HEK293 (cell line): ENCODE measurements around the gene DAO.

Experiments used
- CTCF ChIA-PET: fragments of 350-600 bp; formaldehyde crosslinking; extraction: SDS; loops from one replicate; lab custom pipeline; 2021; ENCODE audit warnings: antibody characterized with exemption; lab: Yijun Ruan, JAX
- POLR2A ChIA-PET: fragments of 300-600 bp; formaldehyde crosslinking; extraction: SDS; loops from one replicate; lab custom pipeline; 2020; ENCODE audit warnings: antibody characterized with exemption, inconsistent platforms; lab: Yijun Ruan, JAX
- H3K27ac ChIP-seq: fragments of 200-500 bp; sonication (Bioruptor generic); 2 replicates; pipeline ENCODE4 v1.5.1; 2014; ENCODE audit warnings: low read depth, low read length, control low read depth, inconsistent platforms; ENCODE audit errors: extremely low read depth
- H3K36me3 ChIP-seq, 2 experiments: fragments of 200-500 bp in 1 of 2; sonication (Bioruptor generic) in 1 of 2; 1 replicate in 1 of 2; 2 replicates in 1 of 2; pipeline ENCODE4 v1.5.1; 2014 to 2017; ENCODE audit warnings: inconsistent platforms in 2 of 2, low read length in 2 of 2; ENCODE audit not compliant: control insufficient read depth in 2 of 2, insufficient read depth in 1 of 2
- H3K4me1 ChIP-seq: fragments of 200-500 bp; sonication (Bioruptor generic); 2 replicates; pipeline ENCODE4 v1.5.1; 2014; ENCODE audit warnings: mild to moderate bottlenecking, low read length, inconsistent platforms; ENCODE audit not compliant: control insufficient read depth, insufficient read depth
- H3K4me3 ChIP-seq: 2 replicates; pipeline ENCODE4 v1.5.1; 2011; ENCODE audit warnings: low read depth, mild to moderate bottlenecking, control low read depth, low read length, moderate library complexity
- H3K9me3 ChIP-seq: fragments of 200-500 bp; sonication (Bioruptor generic); 2 replicates; pipeline ENCODE4 v1.5.1; 2014; ENCODE audit warnings: low read depth, low read length, inconsistent platforms; ENCODE audit not compliant: control insufficient read depth, insufficient read depth
- EGR2 ChIP-seq: fragments of 450-650 bp; formaldehyde crosslinking; IDR thresholded peaks from 2 replicates; pipeline ENCODE4 v1.5.1; 2016; ENCODE audit warnings: low read depth, missing biosample characterization, missing genetic modification characterization
- GFI1B ChIP-seq: fragments of 450-650 bp; formaldehyde crosslinking; IDR thresholded peaks from 2 replicates; pipeline ENCODE4 v1.5.1; 2016; ENCODE audit warnings: missing biosample characterization, missing genetic modification characterization
- HIC1 ChIP-seq: fragments of 450-650 bp; formaldehyde crosslinking; IDR thresholded peaks from 2 replicates; pipeline ENCODE4 v1.5.1; 2016; ENCODE audit warnings: missing biosample characterization, missing genetic modification characterization
- KLF8 ChIP-seq: fragments of 450-650 bp; formaldehyde crosslinking; IDR thresholded peaks from 2 replicates; pipeline ENCODE4 v1.5.1; 2016; ENCODE audit warnings: missing biosample characterization, missing genetic modification characterization
- OVOL3 ChIP-seq: fragments of 450-650 bp; formaldehyde crosslinking; IDR thresholded peaks from 2 replicates; pipeline ENCODE4 v1.5.1; 2016; ENCODE audit warnings: missing biosample characterization, missing genetic modification characterization
- TCF7L2 ChIP-seq: IDR thresholded peaks from 2 replicates; pipeline ENCODE4 v1.6.1; 2011; ENCODE audit warnings: low read depth, mild to moderate bottlenecking, inconsistent platforms, low read length, moderate library complexity, borderline replicate concordance
- ZEB2 ChIP-seq: fragments of 450-650 bp; formaldehyde crosslinking; IDR thresholded peaks from 2 replicates; pipeline ENCODE4 v1.5.1; 2016; ENCODE audit warnings: missing biosample characterization, missing genetic modification characterization
- ZFHX2 ChIP-seq: fragments of 450-650 bp; formaldehyde crosslinking; conservative IDR thresholded peaks from 2 replicates; pipeline ENCODE4 v1.5.1; 2016; ENCODE audit warnings: missing biosample characterization, missing genetic modification characterization
- ZFP69B ChIP-seq: fragments of 450-650 bp; formaldehyde crosslinking; IDR thresholded peaks from 2 replicates; pipeline ENCODE4 v1.5.1; 2016; ENCODE audit warnings: missing biosample characterization, missing genetic modification characterization
- ZNF174 ChIP-seq: fragments of 450-650 bp; formaldehyde crosslinking; IDR thresholded peaks from 2 replicates; pipeline ENCODE4 v1.5.0; 2017; ENCODE audit warnings: missing biosample characterization, mild to moderate bottlenecking, missing genetic modification characterization
- ZNF24 ChIP-seq: fragments of 450-650 bp; formaldehyde crosslinking; IDR thresholded peaks from 2 replicates; pipeline ENCODE4 v1.5.1; 2016; ENCODE audit warnings: missing biosample characterization, missing genetic modification characterization
- ZNF341 ChIP-seq: fragments of 450-650 bp; formaldehyde crosslinking; IDR thresholded peaks from 2 replicates; pipeline ENCODE4; 2016; ENCODE audit warnings: low read depth, missing biosample characterization, missing genetic modification characterization
- ZNF521 ChIP-seq: fragments of 450-650 bp; formaldehyde crosslinking; IDR thresholded peaks from 2 replicates; pipeline ENCODE4 v1.5.1; 2017; ENCODE audit warnings: missing biosample characterization, mild to moderate bottlenecking, missing genetic modification characterization
- ZNF585B ChIP-seq: fragments of 450-650 bp; formaldehyde crosslinking; IDR thresholded peaks from 2 replicates; pipeline ENCODE4 v1.5.1; 2016; ENCODE audit warnings: missing biosample characterization, missing genetic modification characterization
- ZNF645 ChIP-seq: fragments of 450-650 bp; formaldehyde crosslinking; IDR thresholded peaks from 2 replicates; pipeline ENCODE4; 2016; ENCODE audit warnings: missing biosample characterization, missing genetic modification characterization
- ZNF658 ChIP-seq: fragments of 450-650 bp; formaldehyde crosslinking; IDR thresholded peaks from 2 replicates; pipeline ENCODE4; 2016; ENCODE audit warnings: missing biosample characterization, missing genetic modification characterization
- ZNF707 ChIP-seq: fragments of 450-650 bp; formaldehyde crosslinking; IDR thresholded peaks from 2 replicates; pipeline ENCODE4 v1.5.1; 2016; ENCODE audit warnings: missing biosample characterization, missing genetic modification characterization
- ZSCAN23 ChIP-seq: fragments of 450-650 bp; formaldehyde crosslinking; IDR thresholded peaks from 2 replicates; pipeline ENCODE4 v1.5.1; 2016; ENCODE audit warnings: missing biosample characterization, missing genetic modification characterization
- TF ChIP-seq, protein P1 (sequence below): fragments of 450-650 bp; formaldehyde crosslinking; IDR thresholded peaks from 2 replicates; pipeline ENCODE4 v1.5.1; 2016; ENCODE audit warnings: missing biosample characterization, missing genetic modification characterization
- TF ChIP-seq, protein P2 (sequence below): fragments of 450-650 bp; formaldehyde crosslinking; IDR thresholded peaks from 2 replicates; pipeline ENCODE4 v1.5.1; 2016; ENCODE audit warnings: missing biosample characterization, missing genetic modification characterization, borderline replicate concordance

DAO gene

GRCh38 chr12:108918960-108919642 lies 39.2 kb downstream of the DAO start:
- Histone ChIP-seq H3K4me3 (no peak overlapping the region), H3K27ac (no peak overlapping the region), H3K4me1 (no peaks in the 10 kb centered on the region), H3K9me3 (no peaks in the 10 kb centered on the region), H3K36me3 (no peaks in the 10 kb centered on the region)
- CTCF ChIA-PET: no interaction called here
- POLR2A ChIA-PET: no interaction called here
- peak; percentile 88 for TF ChIP-seq EGR2
- TF ChIP-seq, protein P1, sequence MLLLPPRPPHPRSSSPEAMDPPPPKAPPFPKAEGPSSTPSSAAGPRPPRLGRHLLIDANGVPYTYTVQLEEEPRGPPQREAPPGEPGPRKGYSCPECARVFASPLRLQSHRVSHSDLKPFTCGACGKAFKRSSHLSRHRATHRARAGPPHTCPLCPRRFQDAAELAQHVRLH (tag by site-specific recombination): no peak
- no peak for TF ChIP-seq GFI1B
- peak; percentile 82 for TF ChIP-seq ZFHX2 (tag by site-specific recombination)
- no peak for TF ChIP-seq ZFP69B (tag by site-specific recombination)
- peak; percentile 85 for TF ChIP-seq ZEB2 (tag by site-specific recombination)
- no peak for TF ChIP-seq ZNF645 (tag by site-specific recombination)

- ChIA-PET CTCF (interaction anchor here (1.1 kb wide), 2 partner anchors 11 to 69 kb away, joined by 3 to 4 read pairs; no protein-coding TSS in a partner anchor), POLR2A (no interaction called here)
- no peaks in the 10 kb centered on the region for H3K9me3 ChIP-seq
- TF ChIP-seq ZNF585B: no peak
- TF ChIP-seq, protein P2, sequence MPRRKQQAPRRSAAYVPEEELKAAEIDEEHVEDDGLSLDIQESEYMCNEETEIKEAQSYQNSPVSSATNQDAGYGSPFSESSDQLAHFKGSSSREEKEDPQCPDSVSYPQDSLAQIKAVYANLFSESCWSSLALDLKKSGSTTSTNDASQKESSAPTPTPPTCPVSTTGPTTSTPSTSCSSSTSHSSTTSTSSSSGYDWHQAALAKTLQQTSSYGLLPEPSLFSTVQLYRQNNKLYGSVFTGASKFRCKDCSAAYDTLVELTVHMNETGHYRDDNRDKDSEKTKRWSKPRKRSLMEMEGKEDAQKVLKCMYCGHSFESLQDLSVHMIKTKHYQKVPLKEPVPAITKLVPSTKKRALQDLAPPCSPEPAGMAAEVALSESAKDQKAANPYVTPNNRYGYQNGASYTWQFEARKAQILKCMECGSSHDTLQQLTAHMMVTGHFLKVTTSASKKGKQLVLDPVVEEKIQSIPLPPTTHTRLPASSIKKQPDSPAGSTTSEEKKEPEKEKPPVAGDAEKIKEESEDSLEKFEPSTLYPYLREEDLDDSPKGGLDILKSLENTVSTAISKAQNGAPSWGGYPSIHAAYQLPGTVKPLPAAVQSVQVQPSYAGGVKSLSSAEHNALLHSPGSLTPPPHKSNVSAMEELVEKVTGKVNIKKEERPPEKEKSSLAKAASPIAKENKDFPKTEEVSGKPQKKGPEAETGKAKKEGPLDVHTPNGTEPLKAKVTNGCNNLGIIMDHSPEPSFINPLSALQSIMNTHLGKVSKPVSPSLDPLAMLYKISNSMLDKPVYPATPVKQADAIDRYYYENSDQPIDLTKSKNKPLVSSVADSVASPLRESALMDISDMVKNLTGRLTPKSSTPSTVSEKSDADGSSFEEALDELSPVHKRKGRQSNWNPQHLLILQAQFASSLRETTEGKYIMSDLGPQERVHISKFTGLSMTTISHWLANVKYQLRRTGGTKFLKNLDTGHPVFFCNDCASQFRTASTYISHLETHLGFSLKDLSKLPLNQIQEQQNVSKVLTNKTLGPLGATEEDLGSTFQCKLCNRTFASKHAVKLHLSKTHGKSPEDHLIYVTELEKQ (tag by site-specific recombination): no peak
- no peak for TF ChIP-seq TCF7L2
- no peaks in the 10 kb centered on the region for H3K36me3 ChIP-seq
- no peaks in the 10 kb centered on the region for H3K4me1 ChIP-seq
- no peak overlapping the region for H3K27ac ChIP-seq
- no peak overlapping the region for H3K4me3 ChIP-seq
Measured at GRCh38 chr12:108921946-108922345, 42.1 kb downstream of the DAO start.

- POLR2A ChIA-PET: no interaction called here
- TF ChIP-seq ZSCAN23 (no peak), ZNF174 (tag by site-specific recombination) (no peak), ZNF521 (tag by site-specific recombination) (no peak)
- H3K4me3 ChIP-seq: no peak overlapping the region
- CTCF ChIA-PET: no interaction called here
- no peaks in the 10 kb centered on the region for H3K4me1 ChIP-seq
- no peaks in the 10 kb centered on the region for H3K9me3 ChIP-seq
- no peak overlapping the region for H3K27ac ChIP-seq
- no peaks in the 10 kb centered on the region for H3K36me3 ChIP-seq
Measured at GRCh38 chr12:108922918-108923317, 43.0 kb downstream of the DAO start.

GRCh38 chr12:108928695-108929094 lies 48.8 kb downstream of the DAO start:
- Histone ChIP-seq H3K4me3 (no peak overlapping the region), H3K4me1 (no peaks in the 10 kb centered on the region), H3K9me3 (no peaks in the 10 kb centered on the region), H3K36me3 (no peaks in the 10 kb centered on the region), H3K27ac (no peak overlapping the region)
- POLR2A ChIA-PET: no interaction called here
- CTCF ChIA-PET: interaction anchor here (1.4 kb wide), 1 partner anchor 22 kb away, joined by 5 read pairs; no protein-coding TSS in a partner anchor
- no peak for TF ChIP-seq ZNF341
- no peak for TF ChIP-seq ZNF707 (tag by site-specific recombination)
- no peak for TF ChIP-seq OVOL3 (tag by site-specific recombination)
- TF ChIP-seq ZNF658 (tag by site-specific recombination): no peak
- no peak for TF ChIP-seq ZNF24 (tag by site-specific recombination)
- no peak for TF ChIP-seq HIC1 (tag by site-specific recombination)
- TF ChIP-seq KLF8 (tag by site-specific recombination): no peak
